Measurements from ENCODE around the gene SPATC1L.
"Not testable (repeated sequence)": the region's sequence is repeated elsewhere in the genome, so short reads cannot be mapped to it uniquely, and the experiment has no call there.

SPATC1L gene

GRCh38 chr21:46149205-46149901, 34.9 kb downstream of the SPATC1L start:
- DNase-seq, result no peak

DNA sequence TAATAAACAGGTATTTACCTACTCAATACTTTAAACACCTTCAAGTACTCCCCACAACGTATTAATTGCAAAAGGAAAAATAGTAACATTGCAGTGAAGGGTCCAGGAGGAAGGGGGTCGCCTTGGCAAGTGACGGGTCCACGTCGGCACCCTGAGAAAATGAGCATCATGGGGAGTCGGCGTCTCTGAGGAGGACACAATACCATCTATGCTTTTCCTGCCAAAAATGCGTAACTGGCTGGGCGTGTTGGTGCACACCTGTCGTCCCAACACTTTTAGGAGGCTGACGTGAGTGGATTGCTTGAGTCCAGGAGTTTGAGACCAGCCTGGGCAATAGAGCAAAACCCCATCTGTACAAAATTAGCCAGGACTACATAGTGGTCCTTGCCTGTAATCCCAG, 36.2 kb downstream of the SPATC1L start:
- DNase-seq, result no peak

DNA sequence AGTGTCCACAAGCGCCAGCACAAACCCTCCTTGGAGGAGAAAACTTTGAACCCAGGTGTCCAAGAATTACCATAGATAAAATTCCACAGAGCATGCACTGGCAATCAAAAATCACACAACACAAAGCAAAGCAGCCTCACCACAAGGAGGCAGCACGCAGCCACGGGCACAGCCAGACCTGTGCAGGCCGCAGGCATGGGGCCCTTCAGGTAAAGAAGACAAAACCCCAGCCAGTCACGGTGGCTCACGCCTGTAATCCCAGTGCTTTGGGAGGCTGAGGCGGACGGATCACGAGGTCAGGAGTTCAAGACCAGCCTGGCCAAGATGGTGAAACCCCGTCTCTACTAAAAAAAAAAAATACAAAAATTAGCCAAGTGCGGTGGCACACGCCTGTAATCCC, 36.8 kb downstream of the SPATC1L start:
- DNase-seq, result not testable (repeated sequence)

GRCh38 chr21:46146856-46147255, 37.4 kb downstream of the SPATC1L start:
- DNase-seq, result no peak

- no peak for DNase-seq
These were observed 38.2 kb downstream of the SPATC1L start for GRCh38 chr21:46145840-46146691.

- no peak for DNase-seq
These were observed 39.0 kb downstream of the SPATC1L start for GRCh38 chr21:46145159-46145839.

- DNase-seq, result no peak
These were observed 39.7 kb downstream of the SPATC1L start for GRCh38 chr21:46144464-46145070.

DNA sequence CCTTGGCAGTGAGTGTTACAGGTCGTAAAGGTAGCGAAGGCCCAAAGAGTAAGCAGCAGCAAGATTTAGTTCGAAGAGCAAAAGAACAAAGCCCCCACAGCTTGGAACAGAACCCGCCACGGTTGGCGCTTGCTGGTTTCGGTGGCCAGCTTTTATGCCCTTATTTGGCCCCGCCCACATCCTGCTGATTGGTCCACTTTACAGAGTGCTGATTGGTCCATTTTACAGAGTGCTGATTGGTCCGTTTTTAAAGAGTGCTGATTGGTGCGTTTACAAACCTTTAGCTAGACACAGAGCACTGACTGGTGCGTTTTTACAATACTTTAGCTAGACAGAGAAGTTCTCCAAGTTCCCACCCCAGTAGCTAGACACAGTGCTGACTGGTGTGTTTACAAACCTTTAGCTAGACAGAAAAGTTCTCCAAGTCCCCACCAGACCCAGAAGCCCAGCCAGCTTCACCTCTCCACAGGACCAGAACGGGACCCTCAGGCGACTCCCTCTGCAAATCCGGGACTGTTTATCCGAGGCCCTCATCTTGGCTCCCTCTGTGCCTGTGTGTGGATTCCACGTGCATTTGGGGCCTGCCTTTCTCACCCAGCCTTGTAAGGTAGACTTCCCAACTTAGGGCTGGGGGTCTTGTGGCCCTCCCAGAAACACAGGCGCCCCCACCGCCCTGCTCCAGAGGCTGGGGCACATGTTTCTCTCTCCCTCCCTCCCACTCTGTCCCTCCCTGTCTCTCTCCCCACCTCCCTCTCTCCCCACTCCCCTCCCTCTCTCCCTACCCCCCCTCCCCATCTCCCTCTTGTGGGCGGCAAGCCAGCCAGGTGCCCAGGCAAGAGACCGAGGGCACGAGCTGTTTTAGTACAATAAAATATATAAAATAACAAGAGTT, 41.4 kb downstream of the SPATC1L start:
- DNase-seq, result no peak

DNA sequence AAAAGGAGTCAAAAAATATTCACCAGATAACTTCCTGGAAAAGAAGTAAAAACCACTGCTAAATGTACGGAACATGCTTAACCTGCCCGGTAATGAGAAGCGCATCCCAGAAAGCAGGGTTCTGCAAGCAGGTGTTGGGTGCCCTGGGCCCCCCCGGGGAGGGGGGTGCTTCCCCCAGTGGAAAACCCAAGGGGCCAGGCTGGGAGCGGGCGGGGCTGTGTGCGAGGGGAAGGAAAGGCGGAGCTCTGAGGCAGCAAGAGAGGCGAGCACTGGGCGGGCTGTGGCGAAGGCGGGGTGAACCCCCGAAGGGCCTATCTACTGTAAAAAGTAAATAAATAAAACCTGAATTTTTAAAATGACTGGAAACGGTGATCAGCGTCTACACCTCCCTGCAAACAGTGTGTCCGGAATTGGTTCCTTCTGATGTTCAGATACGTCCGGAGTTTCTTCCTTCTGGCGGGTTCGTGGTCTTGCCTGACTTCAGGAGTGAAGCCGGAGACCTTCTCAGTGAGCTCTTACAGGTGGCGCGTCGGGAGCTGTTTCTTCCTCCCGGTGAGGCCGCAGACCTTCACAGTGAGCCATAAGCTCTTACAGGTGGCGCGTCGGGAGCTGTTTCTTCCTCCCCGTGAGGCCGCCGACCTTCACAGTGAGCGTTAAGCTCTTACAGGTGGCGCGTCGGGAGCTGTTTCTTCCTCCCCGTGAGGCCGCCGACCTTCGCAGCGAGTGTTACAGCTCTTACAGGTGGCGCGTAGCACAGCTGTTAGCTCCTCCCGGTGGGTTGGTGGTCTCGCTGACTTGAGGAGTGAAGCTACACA, 42.3 kb downstream of the SPATC1L start:
- DNase-seq, result no peak

- DNase-seq, result not testable (repeated sequence)
These were observed 43.8 kb downstream of the SPATC1L start for GRCh38 chr21:46140352-46141003.

GRCh38 chr21:46139686-46140085, 44.6 kb downstream of the SPATC1L start:
- no peak for DNase-seq

DNA sequence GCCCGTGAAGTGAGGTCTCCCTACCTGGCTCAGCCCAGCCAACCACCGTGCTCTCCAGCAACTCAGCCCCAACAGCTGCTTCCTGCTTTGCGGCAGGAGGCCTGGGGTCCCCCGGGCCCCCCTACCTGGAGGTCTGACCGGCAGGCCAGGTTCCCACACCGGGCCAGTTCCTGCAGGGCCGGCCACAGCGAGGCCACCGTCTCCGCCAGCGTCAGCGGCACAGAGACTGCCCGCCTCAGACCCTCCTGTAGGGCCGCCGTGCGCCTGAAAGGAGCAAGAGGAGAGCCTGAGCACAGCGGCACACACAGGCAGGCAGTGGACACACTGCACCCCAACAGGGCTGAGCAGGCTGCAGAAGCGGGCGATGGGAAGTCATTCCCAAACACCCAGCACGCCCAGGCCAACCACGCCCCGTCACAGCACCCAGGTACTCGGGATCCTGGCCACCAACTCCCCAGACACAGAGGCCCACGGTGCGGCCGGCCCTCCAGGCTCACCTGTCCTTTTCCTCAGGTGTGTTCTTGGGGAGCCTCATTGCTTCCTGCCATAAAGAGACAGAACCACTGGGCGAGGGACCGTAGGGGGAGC, 45.8 kb downstream of the SPATC1L start:
- no peak for DNase-seq

DNA sequence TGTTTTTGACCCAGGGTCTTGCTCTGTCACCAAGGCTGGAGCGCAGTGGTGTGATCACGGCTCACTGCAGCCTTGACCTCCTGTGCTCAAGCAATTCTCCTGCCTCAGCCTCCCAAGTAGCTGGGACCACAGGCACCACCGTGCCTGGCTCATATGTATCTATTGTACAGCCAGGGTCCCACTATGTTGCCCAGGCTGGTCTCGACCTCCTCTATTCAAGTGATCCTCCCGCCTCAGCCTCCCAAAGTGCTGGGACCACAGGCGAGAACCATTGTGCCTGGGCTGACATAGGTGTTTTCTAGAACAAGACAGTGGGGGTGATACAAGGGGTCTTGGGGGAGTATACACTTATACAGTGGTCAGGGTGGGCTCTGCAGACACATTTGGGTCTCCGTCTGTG, 46.4 kb downstream of the SPATC1L start:
- DNase-seq, result no peak

DNA sequence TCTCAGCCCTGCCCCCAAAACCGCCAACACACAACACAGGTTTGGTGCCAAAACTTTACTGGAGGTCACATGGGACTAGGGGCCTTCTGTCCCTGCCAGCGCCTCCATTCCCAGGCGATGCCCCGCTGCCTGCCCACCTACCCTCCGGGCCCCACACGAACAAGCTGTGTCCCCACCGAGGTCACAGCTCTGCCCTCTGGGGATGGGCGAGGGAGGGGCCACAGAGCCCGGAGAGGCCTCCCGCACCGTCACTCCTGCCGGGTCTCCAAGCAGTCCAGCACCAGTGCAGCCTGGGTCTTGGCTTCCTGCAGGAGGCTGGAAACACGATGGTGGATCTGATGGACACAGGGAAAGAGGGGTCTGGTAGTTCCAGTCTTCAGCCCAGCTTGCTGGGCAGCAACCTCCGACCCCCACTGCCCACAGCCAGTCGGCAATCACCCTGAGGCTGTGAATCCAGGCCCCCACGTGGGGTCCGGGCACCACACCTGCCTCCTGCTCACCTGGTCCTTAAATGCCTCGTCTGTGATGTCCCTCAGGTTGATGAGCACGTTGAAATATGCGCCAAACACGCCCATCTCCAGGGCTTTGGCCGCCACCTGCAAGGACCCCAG, 47.4 kb downstream of the SPATC1L start:
- no peak for DNase-seq

GRCh38 chr21:46135782-46136395, 48.4 kb downstream of the SPATC1L start:
- no peak for DNase-seq

DNA sequence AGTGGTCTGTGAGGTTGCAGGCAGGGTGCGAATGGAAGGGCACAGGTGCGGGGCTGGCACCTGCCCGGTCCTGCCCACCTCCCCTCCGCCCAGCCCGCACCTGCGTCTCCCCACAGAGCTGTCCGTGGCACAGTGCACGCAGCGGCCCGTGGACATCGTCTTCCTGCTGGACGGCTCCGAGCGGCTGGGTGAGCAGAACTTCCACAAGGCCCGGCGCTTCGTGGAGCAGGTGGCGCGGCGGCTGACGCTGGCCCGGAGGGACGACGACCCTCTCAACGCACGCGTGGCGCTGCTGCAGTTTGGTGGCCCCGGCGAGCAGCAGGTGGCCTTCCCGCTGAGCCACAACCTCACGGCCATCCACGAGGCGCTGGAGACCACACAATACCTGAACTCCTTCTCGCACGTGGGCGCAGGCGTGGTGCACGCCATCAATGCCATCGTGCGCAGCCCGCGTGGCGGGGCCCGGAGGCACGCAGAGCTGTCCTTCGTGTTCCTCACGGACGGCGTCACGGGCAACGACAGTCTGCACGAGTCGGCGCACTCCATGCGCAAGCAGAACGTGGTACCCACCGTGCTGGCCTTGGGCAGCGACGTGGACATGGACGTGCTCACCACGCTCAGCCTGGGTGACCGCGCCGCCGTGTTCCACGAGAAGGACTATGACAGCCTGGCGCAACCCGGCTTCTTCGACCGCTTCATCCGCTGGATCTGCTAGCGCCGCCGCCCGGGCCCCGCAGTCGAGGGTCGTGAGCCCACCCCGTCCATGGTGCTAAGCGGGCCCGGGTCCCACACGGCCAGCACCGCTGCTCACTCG, 52.2 kb downstream of the SPATC1L start:
- DNase-seq, result no peak

GRCh38 chr21:46131588-46131837, 52.7 kb downstream of the SPATC1L start:
- DNase-seq, result no peak

GRCh38 chr21:46130831-46131587, 53.2 kb downstream of the SPATC1L start:
- DNase-seq, result no peak
